B cell (primary cell): Measurements from ENCODE around the gene NOL3. TPM values are rescaled to one million over a fixed set of nuclear protein-coding genes. Genes with fewer than 3 reads are reported as not detected.

Source experiments
- ATAC-seq: fragments of 200-7000 bp; cut with Tn5 transposase; one replicate; pipeline ENCODE4 v1.10.0; 2021; ENCODE audit warnings: low read depth, mild to moderate bottlenecking, moderate number of reproducible peaks, moderate library complexity
- CTCF ChIA-PET: fragments of 350-600 bp; sonication (Branson Sonifier 250); formaldehyde crosslinking; loops from one replicate; lab custom pipeline; 2021; ENCODE audit warnings: antibody characterized with exemption, inconsistent platforms; lab: Charles Lee
- POLR2A ChIA-PET: fragments of 350-600 bp; sonication (Branson Sonifier 250); formaldehyde crosslinking; loops from one replicate; lab custom pipeline; 2021; ENCODE audit warnings: antibody characterized with exemption; lab: Charles Lee
- DNase-seq: peaks from one replicate; pipeline ENCODE4 v3.0.0; 2013
- H2AFZ ChIP-seq: 2 replicates; pipeline ENCODE4 v1.6.1; 2012; ENCODE audit warnings: mild to moderate bottlenecking, low read depth, low read length; ENCODE audit not compliant: insufficient read depth, poor library complexity, severe bottlenecking
- H3K27ac ChIP-seq, 2 donors: 1 replicate in 1 of 2; 2 replicates in 1 of 2; pipeline ENCODE4 v1.5.1; 2012 to 2013; ENCODE audit warnings: low read length in 2 of 2, mild to moderate bottlenecking in 2 of 2, moderate library complexity in 1 of 2
- H3K27me3 ChIP-seq, 4 experiments: fragments of 200-600 bp in 1 of 4; sonication (generic) in 1 of 4; replicated peaks in 1 of 4; 1 replicate in 2 of 4; 2 replicates in 2 of 4; pipeline versions ENCODE4 v1.6.1 to v1.7.0; 2013 to 2016; ENCODE audit warnings: low read length in 3 of 4, mild to moderate bottlenecking in 2 of 4, mixed read lengths in 1 of 4, moderate library complexity in 1 of 4; ENCODE audit not compliant: insufficient read depth in 4 of 4, control insufficient read depth in 3 of 4; ENCODE audit errors: control extremely low read depth in 1 of 4
- H3K36me3 ChIP-seq, 2 experiments: replicated peaks in 1 of 2; 1 replicate in 1 of 2; 2 replicates in 1 of 2; pipeline versions ENCODE4 v1.6.1 to v1.7.1; 2013; ENCODE audit warnings: low read length in 1 of 2; ENCODE audit not compliant: insufficient read depth in 2 of 2, control insufficient read depth in 1 of 2; ENCODE audit errors: control extremely low read depth in 1 of 2, extremely low read depth in 1 of 2
- H3K4me1 ChIP-seq, 2 donors: fragments of 200-600 bp in 1 of 2; sonication (generic) in 1 of 2; 1 replicate in 1 of 2; 2 replicates in 1 of 2; pipeline versions ENCODE4 v1.5.1 to v1.6.1; 2013 to 2017; ENCODE audit warnings: low read length in 2 of 2; ENCODE audit not compliant: control insufficient read depth in 2 of 2, insufficient read depth in 2 of 2
- H3K4me2 ChIP-seq: replicated peaks from 2 replicates; pipeline ENCODE3; 2012; ENCODE audit warnings: mild to moderate bottlenecking, low read depth, low read length; ENCODE audit not compliant: poor library complexity, severe bottlenecking
- H3K4me3 ChIP-seq, 5 experiments: fragments of 200-600 bp in 1 of 5; sonication (generic) in 1 of 5; 1 replicate in 3 of 5; 2 replicates in 2 of 5; pipeline versions ENCODE4 v1.5.1 to v1.7.0; 2011 to 2016; ENCODE audit warnings: low read length in 4 of 5, mild to moderate bottlenecking in 4 of 5, low read depth in 2 of 5, control low read depth in 1 of 5, moderate library complexity in 1 of 5; ENCODE audit not compliant: insufficient read depth in 1 of 5; ENCODE audit errors: control extremely low read depth in 1 of 5, extremely low read depth in 1 of 5
- H3K79me2 ChIP-seq: fragments of 200-600 bp; sonication (generic); one replicate; pipeline ENCODE4 v1.6.0; 2016; ENCODE audit warnings: low read length; ENCODE audit not compliant: control insufficient read depth, insufficient read depth
- H3K9ac ChIP-seq: fragments of 200-600 bp; sonication (generic); 2 replicates; pipeline ENCODE4 v1.6.1; 2017; ENCODE audit warnings: mild to moderate bottlenecking, low read length, moderate library complexity
- H3K9me3 ChIP-seq, 3 donors: one replicate each; pipeline versions ENCODE4 v1.6.1 to v1.7.1; 2013; ENCODE audit warnings: low read length in 2 of 3; ENCODE audit not compliant: control insufficient read depth in 2 of 3, insufficient read depth in 1 of 3; ENCODE audit errors: control extremely low read depth in 1 of 3
- H4K20me1 ChIP-seq: 2 replicates; pipeline ENCODE4 v1.6.0; 2012; ENCODE audit warnings: mild to moderate bottlenecking, low read length; ENCODE audit not compliant: insufficient read depth, control insufficient read depth, poor library complexity, severe bottlenecking
- H3K27ac Mint-ChIP-seq: one replicate; pipeline ENCODE4 v1.8.0; 2021; ENCODE audit warnings: mixed read lengths
- H3K27me3 Mint-ChIP-seq: one replicate; pipeline ENCODE4 v1.8.0; 2021; ENCODE audit warnings: mixed read lengths
- H3K4me1 Mint-ChIP-seq: one replicate; pipeline ENCODE4 v1.8.0; 2021; ENCODE audit warnings: mixed read lengths
- H3K4me3 Mint-ChIP-seq: one replicate; pipeline ENCODE4 v1.8.0; 2021; ENCODE audit warnings: mixed read lengths
- H3K9me3 Mint-ChIP-seq: one replicate; pipeline ENCODE4 v1.8.0; 2022; ENCODE audit warnings: mixed read lengths; ENCODE audit not compliant: insufficient read depth
- EZH2 ChIP-seq: IDR thresholded peaks from 2 replicates; pipeline ENCODE4 v1.6.1; 2012; ENCODE audit warnings: borderline replicate concordance, low read depth, mild to moderate bottlenecking, moderate library complexity, low read length; ENCODE audit not compliant: insufficient read depth, poor library complexity, severe bottlenecking
- WGBS: methylation state at CpG from one replicate; pipeline ENCODE4 v1.1.5; 2013; ENCODE audit warnings: missing lambda C conversion rate; ENCODE audit not compliant: insufficient coverage; 5-methylcytosine and 5-hydroxymethylcytosine counted together
- intact Hi-C: fragments of 100-400 bp; cut with micrococcal nuclease; formaldehyde crosslinking; loops from one replicate; pipeline ENCODE4 v1.10.0; 2022
- polyA plus RNA-seq: library from polyadenylated mRNA; depleted of rRNA; stranded (reverse); fragments of >200 nt; gene quantifications from 2 replicates; pipeline ENCODE4 v1.2.3, GENCODE V29; 2012
- total RNA-seq, 2 donors: library from RNA; stranded (reverse); fragments of 120-200 nt in 1 of 2; gene quantifications; 1 replicate in 1 of 2; 2 replicates in 1 of 2; pipeline versions ENCODE4 v1.2.3 to v1.2.4, GENCODE V29; 2013 to 2022
- TF ChIP-seq, protein P1 (sequence below): fragments of 200-600 bp; IDR thresholded peaks from one replicate; pipeline ENCODE4 v1.8.0; 2022; ENCODE audit warnings: antibody characterized with exemption, mild to moderate bottlenecking

Gene NOL3
- total and polyA plus RNA-seq, 2 donors (not counting 1 experiment from before 2014, with no cell fraction given): 0.60 to 0.96 TPM

- CTCF ChIA-PET: interaction anchor here (2.5 kb wide), 1 partner anchor 208 kb away, joined by 27 read pairs; no protein-coding TSS in a partner anchor
- Mint-ChIP-seq H3K4me3 (no peak overlapping the region), H3K4me1 (peaks cover 16% of the 10 kb centered on the region), H3K27ac (no peak overlapping the region), H3K27me3 (peaks cover 11% of the 10 kb centered on the region), H3K9me3 (no peaks in the 10 kb centered on the region)
- no peak overlapping the region for H3K9ac ChIP-seq
- no peak for DNase-seq
- H3K4me2 ChIP-seq: no peak overlapping the region
- no peak overlapping the region for H3K27ac ChIP-seq
- ATAC-seq: no peak
- POLR2A ChIA-PET: no interaction called here
- 84% methylated on average over 2 of the region's 5 CpGs for WGBS
- H3K36me3 ChIP-seq: no peaks in the 10 kb centered on the region
- H3K4me1 ChIP-seq: peaks cover 23 to 25% of the 10 kb centered on the region in 2 donors
- H3K79me2 ChIP-seq: peaks cover 3% of the 10 kb centered on the region
- peaks cover 0 to 28% (median 6%) of the 10 kb centered on the region in 4 experiments for H3K27me3 ChIP-seq
- intact Hi-C loops: no loop called here
- no peak overlapping the region for H3K4me3 ChIP-seq
- no peak overlapping the region for H2AFZ ChIP-seq
- no peaks in the 10 kb centered on the region for H4K20me1 ChIP-seq
- peaks cover 0 to 3% (median 0%) of the 10 kb centered on the region in 3 donors for H3K9me3 ChIP-seq
- TF ChIP-seq, protein P1, sequence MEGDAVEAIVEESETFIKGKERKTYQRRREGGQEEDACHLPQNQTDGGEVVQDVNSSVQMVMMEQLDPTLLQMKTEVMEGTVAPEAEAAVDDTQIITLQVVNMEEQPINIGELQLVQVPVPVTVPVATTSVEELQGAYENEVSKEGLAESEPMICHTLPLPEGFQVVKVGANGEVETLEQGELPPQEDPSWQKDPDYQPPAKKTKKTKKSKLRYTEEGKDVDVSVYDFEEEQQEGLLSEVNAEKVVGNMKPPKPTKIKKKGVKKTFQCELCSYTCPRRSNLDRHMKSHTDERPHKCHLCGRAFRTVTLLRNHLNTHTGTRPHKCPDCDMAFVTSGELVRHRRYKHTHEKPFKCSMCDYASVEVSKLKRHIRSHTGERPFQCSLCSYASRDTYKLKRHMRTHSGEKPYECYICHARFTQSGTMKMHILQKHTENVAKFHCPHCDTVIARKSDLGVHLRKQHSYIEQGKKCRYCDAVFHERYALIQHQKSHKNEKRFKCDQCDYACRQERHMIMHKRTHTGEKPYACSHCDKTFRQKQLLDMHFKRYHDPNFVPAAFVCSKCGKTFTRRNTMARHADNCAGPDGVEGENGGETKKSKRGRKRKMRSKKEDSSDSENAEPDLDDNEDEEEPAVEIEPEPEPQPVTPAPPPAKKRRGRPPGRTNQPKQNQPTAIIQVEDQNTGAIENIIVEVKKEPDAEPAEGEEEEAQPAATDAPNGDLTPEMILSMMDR: no peak
Measured at GRCh38 chr16:67186550-67186950, 16.2 kb downstream of the NOL3 start.

DNA sequence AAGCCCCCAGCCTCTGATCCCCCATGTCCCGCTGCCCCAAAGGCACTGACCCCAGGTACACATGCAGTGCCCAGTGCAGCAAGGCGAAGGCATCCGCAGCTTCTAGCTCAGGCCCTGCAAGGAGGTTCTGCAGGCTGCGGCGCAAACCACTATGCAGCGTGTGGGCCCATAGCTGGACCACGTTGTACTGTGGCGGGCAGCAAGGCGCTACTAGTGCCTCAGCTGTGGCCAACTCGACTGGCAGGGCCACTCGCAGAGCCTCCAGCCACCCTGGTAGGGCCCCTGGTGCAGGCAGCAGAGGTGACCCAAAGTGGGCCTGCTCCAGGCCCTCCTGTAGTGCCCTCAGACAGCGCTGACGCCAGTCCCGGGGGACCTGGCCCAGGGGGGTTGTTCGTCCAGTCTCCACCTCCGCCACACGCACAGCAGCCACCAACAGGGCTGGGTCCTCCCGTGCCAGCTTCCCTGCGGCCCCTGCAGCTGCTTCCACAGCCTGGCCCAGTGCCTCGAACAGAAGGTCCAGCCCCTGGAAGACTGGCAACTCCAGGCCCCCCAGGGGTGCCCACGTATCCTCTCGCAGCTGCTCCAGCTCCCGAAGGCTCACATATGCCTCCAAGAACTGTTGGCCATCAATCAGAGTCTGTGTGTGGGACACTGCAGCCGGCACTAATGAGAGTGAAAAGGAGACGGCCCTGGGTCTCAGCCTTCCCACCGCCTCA lies 17.0 kb downstream of the NOL3 start:
- H3K9me3 Mint-ChIP-seq: no peaks in the 10 kb centered on the region
- peaks cover 21% of the 10 kb centered on the region for H3K4me1 Mint-ChIP-seq
- WGBS: 88% methylated on average over 26 of the region's 26 CpGs
- no peak for DNase-seq
- H3K79me2 ChIP-seq: peaks cover 11% of the 10 kb centered on the region
- H3K36me3 ChIP-seq: no peaks in the 10 kb centered on the region
- peaks cover 3% of the 10 kb centered on the region for H4K20me1 ChIP-seq
- H3K27ac ChIP-seq: no peak overlapping the region
- H3K4me3 Mint-ChIP-seq: no peak overlapping the region
- peaks cover 26 to 30% of the 10 kb centered on the region in 2 donors for H3K4me1 ChIP-seq
- TF ChIP-seq, protein P1: no peak
- no peak for TF ChIP-seq EZH2
- H3K9me3 ChIP-seq: peaks cover 0 to 4% (median 0%) of the 10 kb centered on the region in 3 donors
- intact Hi-C loops: no loop called here
- H3K27me3 Mint-ChIP-seq: peaks cover 11% of the 10 kb centered on the region
- H3K9ac ChIP-seq: no peak overlapping the region
- no peak overlapping the region for H3K4me2 ChIP-seq
- no peak overlapping the region for H3K27ac Mint-ChIP-seq
- H2AFZ ChIP-seq: no peak overlapping the region
- ChIA-PET CTCF (no interaction called here), POLR2A (no interaction called here)
- H3K4me3 ChIP-seq: no peak overlapping the region
- no peak for ATAC-seq
- peaks cover 0 to 28% (median 6%) of the 10 kb centered on the region in 4 experiments for H3K27me3 ChIP-seq
